Fibroblast of mammary gland (primary cell): ENCODE measurements around the gene IZUMO4.

Experiments
- DNase-seq: peaks from one replicate; pipeline ENCODE4 v3.0.0-alpha.2; 2010; ENCODE audit warnings: low read depth
- H3K4me3 ChIP-seq: 2 replicates; pipeline ENCODE4 v1.5.1; 2011; ENCODE audit warnings: low read depth, mild to moderate bottlenecking, low read length, moderate library complexity; ENCODE audit not compliant: control insufficient read depth
- TF ChIP-seq, protein P1 (sequence below): conservative IDR thresholded peaks from 2 replicates; pipeline ENCODE4 v1.5.1; 2011; ENCODE audit warnings: low read depth, low read length, inconsistent platforms; ENCODE audit not compliant: control insufficient read depth, insufficient read depth

IZUMO4 gene

DNA sequence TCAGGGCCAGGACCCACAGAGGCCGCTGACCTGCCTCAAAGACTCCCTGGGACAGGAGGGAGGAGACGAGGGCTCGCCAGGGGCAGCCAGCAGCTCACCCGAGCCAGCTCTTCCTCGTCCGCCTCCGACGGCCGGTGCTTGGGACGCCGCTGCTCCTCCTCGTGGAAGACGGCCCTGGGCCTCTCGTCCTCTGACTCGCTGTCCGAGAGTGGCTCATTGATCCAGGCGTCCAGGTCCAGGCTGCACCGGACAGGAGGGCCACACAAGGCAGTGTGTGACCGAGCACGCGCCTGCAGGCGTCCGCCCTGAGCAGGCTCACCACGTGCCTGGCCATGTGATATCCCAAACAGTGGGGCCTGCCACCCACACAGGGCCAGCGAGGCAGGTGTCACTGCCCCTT, 19.8 kb downstream of the IZUMO4 start:
- TF ChIP-seq, protein P1, sequence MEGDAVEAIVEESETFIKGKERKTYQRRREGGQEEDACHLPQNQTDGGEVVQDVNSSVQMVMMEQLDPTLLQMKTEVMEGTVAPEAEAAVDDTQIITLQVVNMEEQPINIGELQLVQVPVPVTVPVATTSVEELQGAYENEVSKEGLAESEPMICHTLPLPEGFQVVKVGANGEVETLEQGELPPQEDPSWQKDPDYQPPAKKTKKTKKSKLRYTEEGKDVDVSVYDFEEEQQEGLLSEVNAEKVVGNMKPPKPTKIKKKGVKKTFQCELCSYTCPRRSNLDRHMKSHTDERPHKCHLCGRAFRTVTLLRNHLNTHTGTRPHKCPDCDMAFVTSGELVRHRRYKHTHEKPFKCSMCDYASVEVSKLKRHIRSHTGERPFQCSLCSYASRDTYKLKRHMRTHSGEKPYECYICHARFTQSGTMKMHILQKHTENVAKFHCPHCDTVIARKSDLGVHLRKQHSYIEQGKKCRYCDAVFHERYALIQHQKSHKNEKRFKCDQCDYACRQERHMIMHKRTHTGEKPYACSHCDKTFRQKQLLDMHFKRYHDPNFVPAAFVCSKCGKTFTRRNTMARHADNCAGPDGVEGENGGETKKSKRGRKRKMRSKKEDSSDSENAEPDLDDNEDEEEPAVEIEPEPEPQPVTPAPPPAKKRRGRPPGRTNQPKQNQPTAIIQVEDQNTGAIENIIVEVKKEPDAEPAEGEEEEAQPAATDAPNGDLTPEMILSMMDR, result no peak

DNA sequence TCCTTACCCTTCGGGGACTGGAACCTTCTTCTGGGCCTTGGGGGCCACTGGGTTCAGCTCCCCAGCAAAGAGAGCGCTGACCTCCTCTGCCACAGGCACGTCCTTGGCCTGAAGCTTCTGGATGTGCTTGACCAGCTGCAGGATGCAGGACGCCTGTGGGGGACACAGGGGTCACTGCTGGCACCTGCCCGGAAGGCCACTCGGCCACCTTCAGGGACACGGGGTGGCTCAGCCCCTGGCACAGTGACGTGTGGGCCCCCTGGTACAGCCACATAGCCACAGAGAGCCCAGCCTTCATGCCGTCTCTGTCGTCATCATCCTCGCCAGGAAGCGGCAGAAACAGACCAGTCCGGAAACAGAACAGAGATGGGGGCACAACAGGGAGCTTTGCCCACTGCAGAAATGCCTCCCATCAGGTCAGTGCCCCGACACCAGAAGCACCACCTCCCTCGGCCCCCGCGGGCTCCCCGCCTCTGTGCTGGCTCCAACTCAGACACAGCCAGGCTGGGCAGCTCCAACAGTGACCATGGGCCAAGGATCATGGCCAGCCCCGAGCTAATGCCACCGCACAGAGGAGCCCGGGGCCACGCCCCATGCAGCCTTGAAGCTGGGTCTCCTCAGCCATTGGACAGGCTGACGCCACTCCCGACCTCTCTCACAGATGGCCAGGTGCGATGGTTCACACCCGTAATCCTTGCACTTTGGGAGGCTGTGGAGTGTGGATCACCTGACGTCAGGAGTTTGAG, 20.7 kb downstream of the IZUMO4 start:
- no peak for DNase-seq
- TF ChIP-seq, protein P1, result no peak
- H3K4me3 ChIP-seq, result no peak overlapping the region

More for the DNA sequence above, 19.8 kb downstream of the IZUMO4 start:
- DNase-seq, result no peak
- H3K4me3 ChIP-seq, result no peak overlapping the region

DNA sequence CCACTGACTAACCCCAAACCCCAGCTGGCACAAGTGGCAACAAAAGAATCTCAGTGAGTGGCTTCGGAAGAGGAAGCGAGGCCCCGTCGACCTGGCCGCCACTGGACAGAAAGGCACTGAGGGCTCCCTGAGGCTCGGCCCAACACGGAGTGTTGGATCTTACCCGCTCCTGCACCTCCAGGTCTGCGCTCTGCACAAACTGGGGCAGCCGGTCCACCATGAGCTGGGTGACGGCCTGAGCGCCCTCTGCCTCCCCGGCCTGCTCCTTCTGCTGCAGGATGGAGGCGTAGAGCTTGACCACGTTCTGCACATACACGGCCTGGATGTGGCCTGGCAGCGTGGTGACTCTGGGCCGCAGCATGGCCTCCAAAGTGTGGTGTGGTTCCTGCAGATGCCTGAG, 21.7 kb downstream of the IZUMO4 start:
- H3K4me3 ChIP-seq, result no peak overlapping the region
- no peak for DNase-seq
- TF ChIP-seq, protein P1, result no peak

DNA sequence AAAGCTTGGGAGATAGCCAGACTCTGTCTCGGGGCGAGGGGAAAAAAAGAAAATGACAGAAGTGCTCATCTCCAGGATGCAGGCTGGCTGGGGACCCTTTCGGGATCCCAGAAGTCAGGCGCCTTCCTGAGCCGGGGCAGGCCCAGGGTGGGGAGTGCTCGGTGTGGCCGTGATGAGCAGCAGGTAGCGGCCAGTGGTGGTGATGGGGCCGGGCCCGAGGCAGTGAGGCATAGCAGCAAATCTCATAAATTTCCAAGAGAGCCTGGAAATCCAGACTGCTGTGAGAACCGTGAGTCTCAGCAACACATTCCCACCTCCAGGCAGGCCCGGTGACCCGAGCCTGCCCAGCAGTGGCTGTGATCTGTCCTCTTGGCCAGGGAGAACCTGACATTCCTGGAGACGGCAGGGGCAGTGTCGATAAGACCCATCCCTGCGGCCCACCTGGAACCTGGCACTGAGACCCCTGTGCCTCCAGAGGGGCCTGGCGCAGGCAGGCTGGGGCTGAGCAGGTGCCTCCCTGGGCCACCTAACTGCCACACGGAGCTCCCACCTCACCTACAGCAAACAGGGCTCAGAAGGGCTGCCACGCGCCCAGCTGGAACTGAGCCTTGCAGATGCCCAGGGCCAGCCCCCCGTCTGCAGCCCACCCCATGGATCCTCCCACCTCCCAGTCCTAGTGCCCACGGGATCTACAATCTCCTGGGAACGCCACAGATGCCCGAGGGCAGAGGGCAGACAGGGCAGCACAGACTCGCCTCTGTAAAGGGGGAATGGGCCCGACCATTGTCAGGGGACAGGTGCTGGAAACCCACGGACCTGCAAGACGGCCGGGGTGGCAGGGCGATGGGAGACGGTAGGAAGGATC, 23.4 kb downstream of the IZUMO4 start:
- TF ChIP-seq, protein P1, result no peak
- no peak overlapping the region for H3K4me3 ChIP-seq
- DNase-seq, result no peak

DNA sequence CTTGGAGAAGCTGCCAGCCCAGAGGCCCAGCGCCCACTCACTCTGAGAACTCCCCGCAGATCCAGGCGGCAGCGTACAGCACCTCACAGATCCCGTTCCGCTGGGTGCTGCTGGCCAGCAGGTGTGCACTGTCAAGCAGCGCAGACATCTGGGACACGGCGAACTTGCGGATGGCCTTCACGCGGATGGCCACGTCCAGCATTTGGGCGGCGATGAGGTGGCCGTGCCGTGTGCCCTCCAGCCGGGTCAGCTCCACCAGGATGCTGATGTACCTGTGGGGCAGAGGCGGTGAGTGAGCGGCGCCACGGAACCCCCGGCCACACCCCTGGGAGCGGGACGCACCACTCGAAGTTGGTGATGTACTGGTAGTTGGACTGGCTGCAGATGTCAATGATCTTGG, 24.1 kb downstream of the IZUMO4 start:
- TF ChIP-seq, protein P1, result no peak
- H3K4me3 ChIP-seq, result no peak overlapping the region
- no peak for DNase-seq

DNA sequence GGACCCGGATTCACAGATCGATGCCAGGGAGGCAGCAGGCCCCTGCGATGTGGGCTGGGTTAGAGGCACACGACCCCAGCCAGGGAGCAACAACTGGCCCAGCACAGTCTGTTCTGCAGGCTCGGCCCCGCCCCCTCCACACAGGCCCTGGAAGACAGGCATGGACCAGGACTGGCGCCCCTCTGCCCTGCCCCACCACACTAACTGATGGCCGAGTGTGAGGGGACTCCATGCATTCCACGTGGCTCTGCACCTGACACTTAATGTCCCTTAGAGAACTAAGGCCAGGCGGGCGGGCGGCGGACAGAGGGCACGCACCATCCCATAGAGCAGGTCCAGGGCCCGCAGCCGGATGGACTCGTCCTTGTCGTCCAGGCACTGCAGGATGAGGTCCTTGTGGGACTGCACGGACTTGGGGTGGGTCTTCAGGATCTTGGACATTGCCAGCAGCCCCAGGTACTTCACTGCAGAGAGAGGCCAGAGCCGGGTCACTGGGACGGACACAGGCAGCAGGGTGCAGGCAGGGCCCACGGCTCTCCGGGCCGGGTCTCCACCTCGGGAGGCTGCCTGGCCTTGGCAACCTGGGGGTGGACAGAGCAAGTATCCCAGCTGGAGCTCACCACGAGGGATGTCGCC, 24.8 kb downstream of the IZUMO4 start:
- no peak overlapping the region for H3K4me3 ChIP-seq
- TF ChIP-seq, protein P1, result no peak
- DNase-seq, result no peak
